ENCODE results near the gene DNAI7.

The DNAI7 gene

GRCh38 chr12:25182765-25183164, 12.2 kb downstream of the DNAI7 start:
- no peak for DNase-seq

- DNase-seq = no peak
Measured at GRCh38 chr12:25162866-25163265, 32.1 kb downstream of the DNAI7 start.

GRCh38 chr12:25156061-25156460, 38.9 kb downstream of the DNAI7 start:
- DNase-seq = no peak

- DNase-seq = no peak
Measured at GRCh38 chr12:25155022-25155576, 39.9 kb downstream of the DNAI7 start.

- DNase-seq = no peak
Measured at GRCh38 chr12:25152055-25152454, 42.9 kb downstream of the DNAI7 start.

GRCh38 chr12:25151476-25151875, 43.5 kb downstream of the DNAI7 start:
- peak; percentile 14 for DNase-seq

- no peak for DNase-seq
Measured at GRCh38 chr12:25146686-25147085, 48.3 kb downstream of the DNAI7 start.

- no peak for DNase-seq
Measured at GRCh38 chr12:25135531-25136154, 59.3 kb downstream of the DNAI7 start.

GRCh38 chr12:25131270-25131669, 63.7 kb downstream of the DNAI7 start:
- no peak for DNase-seq

GRCh38 chr12:25130741-25131188, 64.2 kb downstream of the DNAI7 start:
- no peak for DNase-seq

- DNase-seq = no peak
Measured at GRCh38 chr12:25126746-25127145, 68.2 kb downstream of the DNAI7 start.

- DNase-seq = no peak
Measured at GRCh38 chr12:25126101-25126500, 68.9 kb downstream of the DNAI7 start.

- DNase-seq = no peak
Measured at GRCh38 chr12:25124493-25124892, 70.5 kb downstream of the DNAI7 start.

- no peak for DNase-seq
Measured at GRCh38 chr12:25123126-25123525, 71.8 kb downstream of the DNAI7 start.

- DNase-seq = no peak
Measured at GRCh38 chr12:25121916-25122315, 73.0 kb downstream of the DNAI7 start.

GRCh38 chr12:25121110-25121509, 73.8 kb downstream of the DNAI7 start:
- no peak for DNase-seq

GRCh38 chr12:25119020-25119419, 75.9 kb downstream of the DNAI7 start:
- no peak for DNase-seq

- DNase-seq = no peak
Measured at GRCh38 chr12:25115677-25116076, 79.3 kb downstream of the DNAI7 start.

GRCh38 chr12:25113651-25114050, 81.3 kb downstream of the DNAI7 start:
- DNase-seq = no peak

GRCh38 chr12:25110260-25110659, 84.7 kb downstream of the DNAI7 start:
- DNase-seq = no peak

GRCh38 chr12:25107920-25108319, 87.0 kb downstream of the DNAI7 start:
- DNase-seq = no peak

GRCh38 chr12:25106818-25107217, 88.1 kb downstream of the DNAI7 start:
- DNase-seq = no peak

- DNase-seq = no peak
Measured at GRCh38 chr12:25102402-25102801, 92.6 kb downstream of the DNAI7 start.

- no peak for DNase-seq
Measured at GRCh38 chr12:25101092-25101445, 93.9 kb downstream of the DNAI7 start.
